Testis (tissue), 5 donors: ENCODE data around the gene CAPZA3. TPM values are rescaled to one million over a fixed set of nuclear protein-coding genes. Genes with fewer than 3 reads are reported as not detected.
"Not testable (repeated sequence)": the region's sequence is repeated elsewhere in the genome, so short reads cannot be mapped to it uniquely, and the experiment has no call there.

Source experiments
- DNase-seq: peaks from one replicate; pipeline ENCODE4 v3.0.0-alpha.2; 2019
- H3K27ac ChIP-seq, 2 donors: fragments of 200-600 bp; sonication (generic); one replicate each; pipeline ENCODE4 v1.5.1; 2019
- H3K27me3 ChIP-seq: fragments of 200-600 bp; sonication (generic); one replicate; pipeline ENCODE4 v1.5.1; 2019
- H3K36me3 ChIP-seq: fragments of 200-600 bp; sonication (generic); one replicate; pipeline ENCODE4 v1.5.1; 2017; ENCODE audit warnings: low read depth; ENCODE audit errors: missing control alignments
- H3K4me1 ChIP-seq: fragments of 200-600 bp; sonication (generic); one replicate; pipeline ENCODE4 v1.5.1; 2019
- H3K4me3 ChIP-seq, 2 donors: fragments of 200-600 bp; sonication (generic); one replicate each; pipeline ENCODE4 v1.5.1; 2017 to 2019
- H3K9me3 ChIP-seq: fragments of 200-600 bp; sonication (generic); one replicate; pipeline ENCODE4 v1.5.1; 2017
- POLR2A ChIP-seq: fragments of 450-650 bp; IDR thresholded peaks from one replicate; pipeline ENCODE4 v1.6.1; 2017; ENCODE audit warnings: antibody characterized with exemption, mild to moderate bottlenecking, moderate library complexity
- WGBS, 2 donors: methylation state at CpG; one replicate each; pipeline ENCODE4 v1.1.5; 2018; 5-methylcytosine and 5-hydroxymethylcytosine counted together
- intact Hi-C: fragments of 100-400 bp; cut with DNase I; formaldehyde crosslinking; loops from one replicate; pipeline ENCODE4 v1.15.1; 2023; ENCODE audit warnings: low total_unique reads
- long read RNA-seq, 2 donors: transcript quantifications; one replicate each; lab custom pipeline, GENCODE V29; 2026
- polyA plus RNA-seq: library from polyadenylated mRNA; stranded (reverse); fragments of 350-450 nt; fragmentation: Illumina TruSeq; extraction: RNeasy Lipid Tissue Mini Kit (QIAGEN cat#74804); gene quantifications from one replicate; pipeline ENCODE4 v1.2.3, GENCODE V29; 2014; ENCODE audit warnings: low read depth, low replicate concordance; ENCODE audit not compliant: insufficient read depth
- total RNA-seq, 2 donors: library from RNA; depleted of rRNA; stranded (reverse); fragments of >200 nt; gene quantifications; one replicate each; pipeline ENCODE4 v1.2.3, GENCODE V29; 2016
- TF ChIP-seq, protein P1 (sequence below), 3 experiments: fragments of 450-650 bp in 2 of 3; fragments of 200-600 bp in 1 of 3; sonication (generic) in 1 of 3; IDR thresholded peaks; one replicate each; pipeline ENCODE4 v1.5.1; 2016 to 2019; ENCODE audit warnings: antibody characterized with exemption in 3 of 3, mild to moderate bottlenecking in 2 of 3, moderate library complexity in 1 of 3

CAPZA3 gene, protein sequence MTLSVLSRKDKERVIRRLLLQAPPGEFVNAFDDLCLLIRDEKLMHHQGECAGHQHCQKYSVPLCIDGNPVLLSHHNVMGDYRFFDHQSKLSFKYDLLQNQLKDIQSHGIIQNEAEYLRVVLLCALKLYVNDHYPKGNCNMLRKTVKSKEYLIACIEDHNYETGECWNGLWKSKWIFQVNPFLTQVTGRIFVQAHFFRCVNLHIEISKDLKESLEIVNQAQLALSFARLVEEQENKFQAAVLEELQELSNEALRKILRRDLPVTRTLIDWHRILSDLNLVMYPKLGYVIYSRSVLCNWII
- total RNA-seq (100 to 1,000 TPM in 1 of 2 donors, 10 to 100 TPM in 1; 52.6 to 186 TPM), polyA plus RNA-seq (210 TPM)
- long read RNA-seq, donor 1: 0 reads
- long read RNA-seq, donor 2: 0 reads

DNA sequence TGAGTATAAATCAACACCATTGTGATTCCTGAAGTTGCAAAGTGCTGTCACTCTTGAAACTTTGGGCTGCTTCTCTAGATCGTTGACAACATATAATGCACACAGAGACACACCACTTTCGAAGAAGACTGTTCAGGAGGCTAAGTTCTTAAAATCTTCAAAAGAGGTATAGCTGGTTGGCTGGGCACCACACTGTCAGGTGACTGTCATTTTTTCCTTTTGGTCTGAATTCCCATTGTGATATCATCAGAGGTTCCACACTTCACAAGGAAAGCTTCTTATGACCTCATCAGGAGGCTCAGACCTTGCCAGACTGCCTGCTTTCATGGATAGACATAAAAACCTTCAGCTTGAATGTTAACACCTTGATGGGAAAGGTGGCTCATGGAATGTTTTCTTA lies at the start of gene CAPZA3, which contains the start of gene PLCZ1:
CAPZA3 (plus strand) TSS at position 301 of the 400 bp plus-strand sequence. CDS start 150 bp downstream, outside the sequence.
PLCZ1 (minus strand) TSS at position 194 of the 400 bp plus-strand sequence. CDS start 641 bp downstream, outside the sequence.
- intact Hi-C loops: no loop called here
- Histone ChIP-seq H3K27ac (no peak within 1 kb of the TSS), H3K36me3 (no peaks in the 10 kb centered on the region), H3K4me1 (no peaks in the 10 kb centered on the region), H3K4me3 (no peak within 1 kb of the TSS), H3K9me3 (no peaks in the 10 kb centered on the region), H3K27me3 (no peaks in the 10 kb centered on the region)
- no peak for TF ChIP-seq POLR2A
- TF ChIP-seq, protein P1, sequence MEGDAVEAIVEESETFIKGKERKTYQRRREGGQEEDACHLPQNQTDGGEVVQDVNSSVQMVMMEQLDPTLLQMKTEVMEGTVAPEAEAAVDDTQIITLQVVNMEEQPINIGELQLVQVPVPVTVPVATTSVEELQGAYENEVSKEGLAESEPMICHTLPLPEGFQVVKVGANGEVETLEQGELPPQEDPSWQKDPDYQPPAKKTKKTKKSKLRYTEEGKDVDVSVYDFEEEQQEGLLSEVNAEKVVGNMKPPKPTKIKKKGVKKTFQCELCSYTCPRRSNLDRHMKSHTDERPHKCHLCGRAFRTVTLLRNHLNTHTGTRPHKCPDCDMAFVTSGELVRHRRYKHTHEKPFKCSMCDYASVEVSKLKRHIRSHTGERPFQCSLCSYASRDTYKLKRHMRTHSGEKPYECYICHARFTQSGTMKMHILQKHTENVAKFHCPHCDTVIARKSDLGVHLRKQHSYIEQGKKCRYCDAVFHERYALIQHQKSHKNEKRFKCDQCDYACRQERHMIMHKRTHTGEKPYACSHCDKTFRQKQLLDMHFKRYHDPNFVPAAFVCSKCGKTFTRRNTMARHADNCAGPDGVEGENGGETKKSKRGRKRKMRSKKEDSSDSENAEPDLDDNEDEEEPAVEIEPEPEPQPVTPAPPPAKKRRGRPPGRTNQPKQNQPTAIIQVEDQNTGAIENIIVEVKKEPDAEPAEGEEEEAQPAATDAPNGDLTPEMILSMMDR (IDR thresholded peaks at IDR 0.05): no peak
- no peak for DNase-seq
- WGBS, 2 donors: 87 to 94% methylated on average over 2 of the region's 2 CpGs

DNA sequence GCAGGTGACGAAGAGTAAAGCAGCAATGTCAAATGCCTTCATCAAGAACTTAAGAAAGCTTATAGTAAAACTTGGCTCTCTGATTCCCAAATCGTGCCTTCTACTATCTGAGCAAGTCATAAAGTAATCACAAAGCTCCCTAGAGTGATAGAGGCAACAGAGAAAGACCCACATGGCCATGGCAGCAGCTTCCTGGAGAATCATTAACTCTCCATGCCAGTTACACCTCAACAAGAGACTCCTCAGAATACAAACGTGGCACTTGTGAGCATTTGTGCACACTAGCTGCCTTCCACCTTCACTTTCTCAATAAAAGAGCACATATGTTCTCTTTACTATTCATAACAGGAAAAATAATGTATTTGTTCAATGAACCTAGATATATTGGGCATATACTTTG lies 48.1 kb upstream of the CAPZA3 start:
- no peaks in the 10 kb centered on the region for H3K4me1 ChIP-seq
- no peaks in the 10 kb centered on the region for H3K36me3 ChIP-seq
- intact Hi-C loops: no loop called here
- H3K27ac ChIP-seq: no peak overlapping the region
- no peak for TF ChIP-seq POLR2A
- TF ChIP-seq, protein P1 (IDR thresholded peaks at IDR 0.05): no peak
- H3K4me3 ChIP-seq: no peak overlapping the region
- 80 to 82% methylated on average over 3 of the region's 3 CpGs for WGBS, 2 donors
- no peak for DNase-seq
- H3K9me3 ChIP-seq: no peaks in the 10 kb centered on the region
- no peaks in the 10 kb centered on the region for H3K27me3 ChIP-seq

DNA sequence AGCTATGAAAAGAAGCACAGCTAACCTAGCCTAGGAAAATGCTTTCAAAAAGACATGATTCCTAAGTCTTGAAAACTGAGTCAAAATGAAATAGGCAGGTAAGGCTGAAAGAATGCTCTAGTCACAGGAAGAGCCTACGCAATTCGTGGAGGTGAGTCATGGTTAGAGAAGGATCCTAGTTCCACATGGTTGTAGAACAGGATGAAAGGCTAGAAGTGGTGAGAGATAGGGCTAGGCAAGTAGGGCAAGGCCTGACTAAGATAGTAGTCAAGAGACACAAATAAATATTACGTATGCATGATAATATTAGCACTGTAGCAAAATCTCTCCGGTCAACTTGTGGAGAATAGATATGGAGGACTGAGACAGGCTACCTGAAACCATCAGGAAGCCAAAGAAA lies 47.3 kb upstream of the CAPZA3 start:
- no peak for DNase-seq
- 87 to 96% methylated on average over 4 of the region's 4 CpGs for WGBS, 2 donors
- intact Hi-C loops: no loop called here
- Histone ChIP-seq H3K36me3 (no peaks in the 10 kb centered on the region), H3K27me3 (no peaks in the 10 kb centered on the region), H3K27ac (no peak overlapping the region), H3K9me3 (no peaks in the 10 kb centered on the region), H3K4me1 (no peaks in the 10 kb centered on the region), H3K4me3 (no peak overlapping the region)
- TF ChIP-seq POLR2A: no peak
- TF ChIP-seq, protein P1 (IDR thresholded peaks at IDR 0.05): no peak

DNA sequence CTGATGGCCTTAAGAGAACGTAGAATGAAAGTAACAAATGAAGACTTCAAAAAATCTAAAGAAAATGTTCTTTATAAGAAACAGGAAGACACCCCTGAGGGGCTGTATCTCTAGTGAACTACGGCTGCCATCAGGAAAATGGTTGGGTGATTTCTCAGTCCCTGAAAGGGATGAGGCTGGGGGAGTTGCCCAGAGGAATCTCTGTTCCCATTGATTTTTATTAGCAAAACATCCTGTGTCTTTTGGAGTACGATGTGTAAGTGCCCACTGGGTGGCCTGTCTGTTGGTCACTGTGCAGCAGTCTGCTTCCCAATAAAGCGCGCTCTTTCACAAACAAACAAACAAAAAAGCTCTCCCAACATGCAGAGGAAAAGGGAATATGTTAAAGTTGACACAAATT lies 43.9 kb upstream of the CAPZA3 start:
- intact Hi-C loops, DNase-seq, H3K4me3 ChIP-seq, H3K36me3 ChIP-seq, H3K27ac ChIP-seq, H3K4me1 ChIP-seq, H3K9me3 ChIP-seq, H3K27me3 ChIP-seq: not testable (repeated sequence)
- 64 to 75% methylated on average over 5 of the region's 5 CpGs for WGBS, 2 donors

DNA sequence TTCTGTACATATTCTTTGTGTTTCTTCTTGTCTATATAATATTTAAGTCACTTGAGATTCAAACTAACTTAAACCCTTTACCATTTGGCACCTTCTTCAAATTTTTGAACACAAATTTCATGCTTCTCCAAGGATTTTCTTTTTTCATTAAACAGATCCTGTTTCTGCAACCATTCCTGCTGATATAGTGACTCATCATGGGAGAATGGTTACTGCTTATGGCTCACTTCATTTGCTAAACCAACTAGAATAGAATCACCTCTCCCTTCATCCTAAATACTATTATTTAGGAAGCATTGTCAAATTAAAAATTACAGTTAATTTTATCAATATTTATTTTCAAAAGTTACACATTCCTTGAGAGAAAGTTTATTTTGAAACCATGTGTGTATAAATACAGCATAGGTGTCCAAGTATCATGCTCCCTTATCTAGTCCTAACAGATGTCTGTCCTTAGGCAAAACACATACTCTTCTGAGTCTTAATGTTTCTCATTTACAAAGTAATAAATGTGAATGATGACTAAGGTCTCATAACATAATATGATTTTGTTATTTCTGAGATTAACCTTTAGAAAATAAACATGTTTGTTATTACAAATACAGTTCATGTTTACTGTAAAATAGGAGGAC lies 40.8 kb upstream of the CAPZA3 start:
- H3K9me3 ChIP-seq: no peaks in the 10 kb centered on the region
- DNase-seq: no peak
- H3K27me3 ChIP-seq: no peaks in the 10 kb centered on the region
- TF ChIP-seq, protein P1 (IDR thresholded peaks at IDR 0.05): no peak
- no peak for TF ChIP-seq POLR2A
- no peak overlapping the region for H3K27ac ChIP-seq
- H3K36me3 ChIP-seq: no peaks in the 10 kb centered on the region
- H3K4me3 ChIP-seq: no peak overlapping the region
- H3K4me1 ChIP-seq: no peaks in the 10 kb centered on the region
- intact Hi-C loops: no loop called here
